Parietal lobe (tissue), 2 donors: Measurements from ENCODE around the gene USP34. TPM values are rescaled to one million over a fixed set of nuclear protein-coding genes. Genes with fewer than 3 reads are reported as not detected.

Source experiments
- small RNA-seq: library from RNA; depleted of rRNA; stranded (forward); fragments of <200 nt; gene quantifications from one replicate; pipeline ENCODE3, GENCODE V24; 2014; ENCODE audit warnings: low replicate concordance
- total RNA-seq: library from RNA; depleted of rRNA; stranded (reverse); fragments of >200 nt; gene quantifications from one replicate; pipeline ENCODE4 v1.2.3, GENCODE V29; 2014

USP34 gene
- total RNA-seq, result 436 TPM

GRCh38 chr2:61470965-61471904 lies at the start of gene USP34:
Gene USP34 (minus strand): TSS chr2:61471087. CDS start chr2:61470692, 395 bp downstream.

GRCh38 chr2:61161888-61162287 lies 309.0 kb downstream of the USP34 start, which contains the start of gene C2orf74:
Gene C2orf74 (plus strand): TSS chr2:61162188. CDS start chr2:61162515, 327 bp downstream.

Small RNA genes within 50 kb of the gene (small RNA-seq; reads per million reads assigned to genes)
- not detected for gene SNORA70B

Other genes with a start within 250 kb of the USP34 start
- 623 TPM for gene XPO1, start 67.3 kb upstream of the USP34 start, total RNA-seq